Measurements from ENCODE around the gene MFSD1.

DNA sequence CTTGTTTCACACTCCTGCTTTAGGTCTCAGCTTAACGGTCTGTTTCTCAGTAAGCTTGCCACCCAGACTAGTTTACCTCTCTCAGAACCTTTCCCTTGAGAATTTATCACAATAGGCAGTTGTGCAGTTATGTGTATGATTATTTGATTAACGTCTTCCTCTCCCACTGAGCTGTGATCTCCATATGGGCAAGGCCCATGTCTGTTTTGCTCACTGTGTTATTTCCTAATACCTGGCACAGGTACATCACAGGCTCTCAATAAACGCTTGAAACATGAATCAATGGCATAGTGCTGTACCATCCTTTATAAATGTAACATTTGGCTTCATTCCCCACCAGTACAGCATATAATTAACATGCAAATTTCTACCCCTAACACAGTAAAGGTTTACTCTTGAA, 40.5 kb upstream of the MFSD1 start:
- no peak for TF ChIP-seq HDGF (IDR thresholded peaks at IDR 0.05; ENCODE audit: borderline replicate concordance)
- TF ChIP-seq L3MBTL2 (conservative IDR thresholded peaks at IDR 0.05): no peak
- no peak for TF ChIP-seq TARDBP (IDR thresholded peaks at IDR 0.05)
- TF ChIP-seq NFRKB (IDR thresholded peaks at IDR 0.05): no peak
- no peak for TF ChIP-seq FOXM1 (IDR thresholded peaks at IDR 0.05; ENCODE audit: borderline replicate concordance)
- no peak for TF ChIP-seq SUZ12 (IDR thresholded peaks at IDR 0.05)
- TF ChIP-seq FOXA1 (IDR thresholded peaks at IDR 0.05): no peak
- TF ChIP-seq ZNF384 (IDR thresholded peaks at IDR 0.05): no peak
- TF ChIP-seq ELF4 (IDR thresholded peaks at IDR 0.05): no peak
- TF ChIP-seq BHLHE40 (IDR thresholded peaks at IDR 0.05; ENCODE audit: borderline replicate concordance): no peak
- TF ChIP-seq FOXK2 (IDR thresholded peaks at IDR 0.05): no peak
- no peak for TF ChIP-seq CTBP1 (IDR thresholded peaks at IDR 0.05; ENCODE audit: borderline replicate concordance)

All from HEK293T (cell line).